ENCODE measurements around the gene OVOL3.
A peak's percentile ranks its signal among the peaks of the same experiment; 100 is the strongest.
"Not testable (repeated sequence)": the region's sequence is repeated elsewhere in the genome, so short reads cannot be mapped to it uniquely, and the experiment has no call there.

Gene OVOL3

GRCh38 chr19:36101550-36102327, 9.2 kb upstream of the OVOL3 start:
- no peak for DNase-seq (ENCODE audit: low read depth)

GRCh38 chr19:36103040-36103626, 7.8 kb upstream of the OVOL3 start:
- DNase-seq (ENCODE audit: low read depth), result no peak

GRCh38 chr19:36103842-36104552, 6.9 kb upstream of the OVOL3 start:
- DNase-seq (ENCODE audit: low read depth), result no peak

- no peak for DNase-seq (ENCODE audit: low read depth)
Observed at GRCh38 chr19:36106441-36106840, 4.5 kb upstream of the OVOL3 start.

- no peak for DNase-seq (ENCODE audit: low read depth)
Observed at GRCh38 chr19:36106991-36107390, 4.0 kb upstream of the OVOL3 start.

- DNase-seq (ENCODE audit: low read depth), result no peak
Observed at GRCh38 chr19:36108684-36109083, 2.3 kb upstream of the OVOL3 start.

GRCh38 chr19:36111200-36111539, 227 bp downstream of the OVOL3 start:
- DNase-seq (ENCODE audit: low read depth), result no peak

GRCh38 chr19:36112678-36113077, 1.7 kb downstream of the OVOL3 start:
- DNase-seq (ENCODE audit: low read depth), result no peak

GRCh38 chr19:36113425-36113824, 2.5 kb downstream of the OVOL3 start:
- DNase-seq (ENCODE audit: low read depth), result no peak

- DNase-seq (ENCODE audit: low read depth), result no peak
Observed at GRCh38 chr19:36113894-36114720, 3.2 kb downstream of the OVOL3 start.

GRCh38 chr19:36114721-36115452, 3.9 kb downstream of the OVOL3 start, which contains the start of gene POLR2I:
Gene POLR2I (minus strand): TSS chr19:36114875. CDS start chr19:36114856, 19 bp downstream.
- peak; percentile 97 for DNase-seq (ENCODE audit: low read depth)

- DNase-seq (ENCODE audit: low read depth), result peak; percentile 86
Observed at GRCh38 chr19:36115453-36116343, 4.8 kb downstream of the OVOL3 start, which contains the start of gene TBCB. Gene TBCB (plus strand): TSS chr19:36115468. CDS start chr19:36115561, 93 bp downstream.

- no peak for DNase-seq (ENCODE audit: low read depth)
Observed at GRCh38 chr19:36116344-36116637, 5.3 kb downstream of the OVOL3 start.

- no peak for DNase-seq (ENCODE audit: low read depth)
Observed at GRCh38 chr19:36120092-36120983, 9.4 kb downstream of the OVOL3 start.

GRCh38 chr19:36120984-36121358, 10.0 kb downstream of the OVOL3 start:
- DNase-seq (ENCODE audit: low read depth), result no peak

GRCh38 chr19:36121486-36122124, 10.7 kb downstream of the OVOL3 start:
- DNase-seq (ENCODE audit: low read depth), result no peak

GRCh38 chr19:36125557-36125956, 14.6 kb downstream of the OVOL3 start:
- no peak for DNase-seq (ENCODE audit: low read depth)

- DNase-seq (ENCODE audit: low read depth), result no peak
Observed at GRCh38 chr19:36128392-36128736, 17.4 kb downstream of the OVOL3 start.

GRCh38 chr19:36131221-36131620, 20.3 kb downstream of the OVOL3 start:
- not testable (repeated sequence) for DNase-seq (ENCODE audit: low read depth)

All from activated gamma-delta T cell treated with anti-CD3 and anti-CD28 coated beads, Interleukin-2, amount 50 U/mL, for 16 hours (primary cell).